GM18519 (cell line): ENCODE measurements around the gene IGSF22.
"Not testable (repeated sequence)": the region's sequence is repeated elsewhere in the genome, so short reads cannot be mapped to it uniquely, and the experiment has no call there.

Experiments used
- ATAC-seq: cut with Tn5 transposase; IDR thresholded peaks from one replicate; pipeline ENCODE4 v1.9.1; 2021; ENCODE audit warnings: mild to moderate bottlenecking, moderate library complexity; ENCODE audit not compliant: unreplicated experiment, low FRiP score

The IGSF22 gene

DNA sequence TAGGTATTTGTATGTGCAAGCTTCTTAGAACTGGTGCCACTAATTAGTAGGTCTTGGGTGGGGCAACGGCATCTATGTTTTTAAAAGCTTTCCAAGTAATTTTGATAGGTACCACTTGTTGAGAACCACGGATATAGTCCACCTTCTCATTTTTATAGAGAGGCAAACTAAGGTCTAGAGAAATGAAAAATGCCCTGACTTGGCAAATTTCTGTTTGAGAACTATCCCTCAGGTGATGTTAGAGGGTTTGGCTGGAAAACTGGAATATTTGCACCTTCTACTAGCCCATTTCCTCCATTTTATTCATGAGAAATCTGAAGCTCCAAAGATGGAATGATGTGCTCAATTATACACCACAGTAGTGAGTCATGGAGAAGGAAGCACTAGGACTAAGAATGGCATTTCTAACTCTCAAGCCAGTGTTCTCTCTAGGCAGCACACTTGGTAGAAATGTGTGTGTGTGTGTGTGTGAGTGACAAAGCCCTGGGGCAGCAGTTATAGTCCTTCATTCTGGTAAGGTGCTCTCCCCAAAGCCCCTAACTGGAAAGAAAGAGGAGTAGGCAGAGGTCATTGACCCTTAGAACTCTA, 29.3 kb downstream of the IGSF22 start:
- ATAC-seq = no peak

DNA sequence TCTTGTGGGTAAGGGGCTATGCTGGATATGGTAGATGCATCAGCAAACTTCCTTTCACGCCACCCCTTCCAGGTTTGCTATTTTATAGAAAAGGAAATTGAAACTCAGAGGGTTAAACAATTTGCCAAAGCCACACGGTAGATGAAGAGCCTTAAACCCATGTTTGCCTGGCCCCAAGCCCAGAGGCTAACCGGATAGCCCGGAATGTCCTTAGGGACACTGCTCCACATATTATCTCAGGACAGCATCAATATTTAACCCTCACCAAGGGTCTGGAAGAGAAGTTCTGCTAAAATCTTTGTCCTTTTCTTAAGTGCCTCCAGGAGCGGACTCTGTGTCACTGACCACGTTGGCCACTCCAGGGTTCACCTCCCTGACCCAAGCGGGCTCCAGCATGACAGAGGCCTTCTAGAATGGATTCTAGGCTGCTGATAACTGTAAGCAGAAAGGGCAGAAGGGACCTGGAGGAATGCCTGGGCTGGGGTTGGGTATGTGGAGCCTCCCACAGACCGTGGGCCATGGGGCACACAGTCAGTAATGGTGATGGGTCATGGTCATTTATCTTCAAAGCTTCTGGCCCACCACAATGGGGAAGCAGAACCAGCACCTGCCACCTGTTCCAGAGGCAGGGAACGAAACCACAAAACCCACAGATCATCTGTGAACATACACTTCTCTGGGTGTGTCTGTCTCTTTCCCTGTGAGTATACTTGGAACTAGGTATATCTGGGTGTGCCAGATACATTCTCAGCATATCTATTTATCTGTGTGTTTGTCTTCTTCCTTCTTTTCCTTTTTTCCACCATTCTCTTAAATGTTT, 32.8 kb downstream of the IGSF22 start:
- ATAC-seq = no peak

DNA sequence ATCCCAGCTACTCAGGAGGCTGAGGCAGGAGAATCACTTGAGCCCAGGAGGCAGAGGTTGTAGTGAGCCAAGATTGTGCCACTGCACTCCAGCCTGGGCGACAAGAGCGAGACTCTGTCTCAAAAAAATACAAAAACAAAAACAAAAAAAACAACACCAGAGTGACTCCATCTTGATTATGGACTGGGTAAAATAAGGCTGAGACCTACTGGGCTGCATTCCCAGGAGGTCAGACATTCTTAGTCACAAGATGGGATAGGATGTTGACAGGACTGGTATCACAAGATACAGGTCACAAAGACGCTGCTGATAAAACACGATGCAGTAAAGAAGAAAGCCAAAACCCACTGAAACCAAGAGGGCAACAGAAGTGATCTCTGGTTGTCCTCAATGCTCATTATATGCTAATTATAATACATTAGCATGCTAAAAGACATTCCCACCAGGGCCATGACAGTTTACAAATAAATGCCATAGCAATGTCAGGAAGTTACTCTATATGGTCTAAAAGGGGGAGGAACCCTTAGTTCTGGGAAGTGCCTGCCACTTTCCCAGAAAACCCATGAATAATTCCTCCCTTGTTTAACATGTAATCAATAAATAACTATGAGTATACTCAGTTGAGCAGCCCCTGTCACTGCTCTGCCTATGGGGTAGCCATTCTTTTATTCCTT, 34.4 kb downstream of the IGSF22 start:
- ATAC-seq = not testable (repeated sequence)

DNA sequence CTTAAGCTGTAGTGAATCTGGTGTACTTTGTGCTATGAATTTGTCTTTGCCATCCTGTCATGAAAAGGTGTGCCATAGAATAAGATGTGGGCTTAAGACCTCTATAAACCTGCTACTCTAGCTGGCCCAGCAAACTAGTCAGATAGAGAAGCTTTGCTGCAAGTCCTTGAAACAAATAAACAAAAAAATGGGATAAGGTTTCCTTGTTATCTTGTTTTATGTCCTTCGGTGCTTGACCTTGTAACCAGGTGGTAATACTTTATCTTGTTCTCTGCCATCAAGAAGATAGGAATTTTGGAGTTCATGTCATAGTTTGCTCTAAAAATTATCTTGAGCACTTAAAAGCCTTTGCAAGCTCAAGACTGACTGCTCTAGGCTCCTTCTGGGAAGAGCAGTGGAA, 41.7 kb downstream of the IGSF22 start:
- no peak for ATAC-seq

DNA sequence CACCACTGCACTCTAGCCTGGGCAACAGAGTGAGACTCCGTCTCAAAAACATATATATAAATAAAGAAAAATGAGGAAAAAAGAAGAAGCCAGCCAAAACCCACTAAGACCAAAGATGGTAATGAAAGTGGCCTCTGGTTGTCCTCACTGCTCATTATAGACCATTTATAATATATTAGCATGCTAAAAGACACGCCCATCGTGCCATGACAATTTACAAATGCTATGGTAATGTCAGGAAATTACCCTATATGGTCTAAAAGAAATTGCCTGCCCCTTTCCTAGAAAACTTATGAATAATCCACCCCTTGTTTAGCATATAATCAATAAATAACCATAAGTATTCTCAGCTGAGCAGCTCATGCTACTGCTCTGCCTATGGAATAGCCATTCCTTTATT, 43.5 kb downstream of the IGSF22 start:
- no peak for ATAC-seq

DNA sequence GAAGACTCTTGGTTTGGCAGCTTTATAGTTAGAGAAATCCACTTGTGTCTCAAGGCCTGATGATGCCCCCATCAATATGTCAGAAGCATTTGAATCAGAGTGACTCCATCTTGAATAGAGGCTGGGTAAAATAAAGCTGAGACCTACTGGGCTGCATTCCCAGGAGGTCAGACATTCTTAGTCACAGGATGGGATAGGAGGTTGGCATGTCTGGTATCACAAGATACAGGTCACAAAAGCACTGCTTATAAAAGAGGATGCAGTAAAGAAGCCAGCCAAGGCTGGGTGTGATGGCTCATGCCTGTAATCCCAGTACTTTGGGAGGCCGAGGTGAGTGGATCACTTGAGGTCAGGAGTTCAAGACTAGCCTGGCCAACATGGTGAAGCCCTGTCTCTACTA, 44.0 kb downstream of the IGSF22 start:
- not testable (repeated sequence) for ATAC-seq

DNA sequence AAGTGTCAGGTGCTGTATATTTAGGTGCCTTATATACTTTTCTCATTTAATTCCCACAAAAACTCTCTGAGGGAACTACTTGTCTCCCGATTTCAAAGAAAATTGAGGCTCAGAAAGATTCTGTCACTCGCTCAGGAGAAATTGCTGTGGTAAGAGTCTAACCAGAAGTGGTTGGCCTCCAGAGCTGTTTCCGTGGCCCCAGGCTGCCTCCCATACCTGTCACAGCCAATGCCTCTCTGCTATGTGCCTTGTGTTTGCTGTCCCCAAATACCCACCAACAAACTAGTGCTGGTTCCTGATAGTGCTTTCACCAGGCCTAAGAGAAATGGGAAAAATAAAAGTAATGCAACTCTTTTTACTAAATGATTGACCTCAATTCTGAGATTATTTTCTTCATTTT, 48.4 kb downstream of the IGSF22 start:
- ATAC-seq = no peak

DNA sequence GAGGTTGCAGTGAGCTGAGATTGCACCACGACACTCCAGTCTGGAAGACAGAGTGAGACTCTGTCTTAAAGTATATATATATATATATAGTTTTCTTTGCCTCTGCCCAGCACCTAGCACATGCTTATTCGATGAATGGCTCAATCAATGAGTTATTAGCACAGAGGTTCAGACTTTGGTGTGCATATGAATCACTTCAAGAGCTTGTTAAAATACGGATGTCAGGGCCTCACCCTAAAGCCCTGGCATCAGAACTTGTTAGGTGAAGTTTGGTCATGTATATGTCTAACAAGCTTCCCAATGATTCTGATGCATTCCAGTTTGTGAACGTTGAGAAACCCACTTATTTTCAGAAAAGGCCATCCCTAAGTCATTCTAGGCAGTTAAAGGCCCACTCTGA, 49.2 kb downstream of the IGSF22 start:
- ATAC-seq = no peak

DNA sequence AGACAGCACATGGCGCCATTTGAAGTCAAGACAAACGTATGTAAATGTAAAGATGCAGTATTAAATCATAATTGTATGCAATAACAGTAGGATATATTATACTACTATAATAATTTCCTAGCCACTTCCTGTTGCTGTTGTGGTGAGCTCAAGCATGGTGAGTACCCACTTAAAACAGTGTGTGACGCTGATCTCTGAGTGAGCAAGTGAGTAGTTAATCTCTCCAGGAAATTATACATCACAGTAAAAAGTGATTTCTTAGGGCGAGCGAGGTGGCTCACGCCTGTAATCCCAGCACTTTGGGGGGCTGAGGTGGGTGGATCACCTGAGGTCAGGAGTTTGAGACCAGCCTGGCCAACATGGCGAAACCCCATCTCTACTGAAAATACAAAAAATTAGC, 53.8 kb downstream of the IGSF22 start:
- not testable (repeated sequence) for ATAC-seq

DNA sequence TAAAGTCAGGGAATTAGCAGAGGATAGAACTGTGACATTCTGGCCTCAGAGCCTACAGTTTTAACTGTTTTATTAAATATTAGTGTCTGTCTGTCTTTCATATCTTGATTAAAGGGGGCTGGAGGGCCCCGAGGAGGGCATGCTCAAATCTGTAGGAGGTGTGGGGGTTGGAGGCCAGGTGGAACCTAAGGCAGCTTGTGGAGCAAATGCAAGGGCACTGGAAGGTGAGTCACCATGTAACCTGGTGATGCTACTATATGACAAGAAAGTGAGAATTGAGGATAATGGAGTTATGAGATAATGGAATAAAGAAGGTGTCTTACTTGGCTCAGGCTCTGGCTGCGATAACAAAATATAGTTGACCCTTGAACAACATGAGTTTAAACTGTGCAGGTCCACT, 54.7 kb downstream of the IGSF22 start:
- no peak for ATAC-seq

DNA sequence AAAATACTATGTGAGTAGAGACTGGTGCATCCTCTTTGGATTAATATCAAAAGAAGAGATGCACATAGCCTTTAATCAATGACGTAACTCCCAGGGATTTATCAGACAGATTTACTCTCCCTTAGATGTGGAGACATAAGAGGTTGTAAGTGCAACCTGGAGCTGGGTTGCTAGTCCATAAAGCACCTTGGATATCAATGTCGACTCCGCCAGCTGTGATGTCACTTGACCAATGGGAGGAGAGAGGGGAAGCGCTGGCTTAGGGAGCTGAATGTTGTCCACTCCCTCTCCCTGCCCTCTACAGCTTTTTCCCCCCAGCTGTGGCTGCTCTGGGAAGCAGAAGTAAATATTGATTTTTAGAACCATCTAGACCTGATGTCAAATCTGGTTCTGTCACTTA, 56.3 kb downstream of the IGSF22 start:
- ATAC-seq = no peak

DNA sequence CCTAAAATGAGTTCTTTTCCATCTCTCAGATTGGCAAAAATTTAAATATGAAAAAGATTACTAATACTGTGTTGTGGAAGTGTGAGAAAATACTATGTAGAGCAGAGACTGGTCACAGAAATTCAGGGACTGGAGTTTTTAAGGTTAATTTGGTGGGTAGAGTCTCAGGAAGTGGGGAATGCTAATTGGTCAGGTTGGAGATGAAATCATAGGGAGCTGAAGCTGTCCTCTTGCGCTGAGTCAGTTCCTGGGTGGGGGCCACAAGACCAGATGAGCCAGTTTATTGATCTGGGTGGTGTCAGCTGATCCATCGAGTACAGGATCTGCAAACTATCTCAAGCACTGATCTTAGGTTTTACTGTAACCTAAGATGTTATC, 56.8 kb downstream of the IGSF22 start:
- no peak for ATAC-seq

DNA sequence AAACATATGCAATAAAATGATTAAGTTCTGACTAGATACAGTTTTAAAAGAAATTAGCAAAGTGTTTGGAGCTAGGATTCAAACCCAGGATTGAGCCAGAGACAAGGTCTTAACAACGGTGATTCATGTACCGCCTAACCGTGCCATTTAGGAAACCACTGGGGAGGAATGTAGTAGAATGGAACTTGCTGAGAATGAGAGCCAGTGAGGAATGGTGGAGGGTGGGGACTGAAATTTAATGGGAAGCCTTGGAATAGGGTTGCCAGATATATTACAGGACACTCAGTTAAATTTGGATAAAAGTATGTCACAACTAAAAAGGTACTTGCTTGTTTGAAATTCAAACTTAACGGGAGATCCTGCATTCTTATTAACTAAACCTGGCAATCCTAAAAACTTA, 57.9 kb downstream of the IGSF22 start:
- no peak for ATAC-seq

DNA sequence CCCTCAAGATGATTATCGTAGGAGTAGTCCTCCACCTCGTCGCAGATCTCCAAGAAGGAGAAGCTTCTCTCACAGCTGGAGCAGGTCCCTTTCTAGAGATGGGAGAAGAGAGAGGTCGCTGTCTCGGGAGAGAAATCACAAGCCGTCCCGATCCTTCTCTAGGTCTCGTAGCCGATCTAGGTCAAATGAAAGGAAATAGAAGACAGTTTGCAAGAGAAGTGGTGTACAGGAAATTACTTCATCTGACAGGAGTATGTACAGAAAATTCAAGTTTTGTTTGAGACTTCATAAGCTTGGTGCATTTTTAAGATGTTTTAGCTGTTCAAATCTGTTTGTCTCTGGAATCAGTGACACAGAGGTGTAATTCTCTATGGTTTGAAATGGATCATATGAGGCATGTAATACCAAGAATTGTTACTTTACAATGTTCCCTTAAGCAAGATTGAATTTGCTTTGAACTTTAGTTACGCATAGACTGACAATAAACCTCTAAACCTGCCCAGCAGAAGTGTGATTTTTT, 60.6 kb downstream of the IGSF22 start:
- not testable (repeated sequence) for ATAC-seq

DNA sequence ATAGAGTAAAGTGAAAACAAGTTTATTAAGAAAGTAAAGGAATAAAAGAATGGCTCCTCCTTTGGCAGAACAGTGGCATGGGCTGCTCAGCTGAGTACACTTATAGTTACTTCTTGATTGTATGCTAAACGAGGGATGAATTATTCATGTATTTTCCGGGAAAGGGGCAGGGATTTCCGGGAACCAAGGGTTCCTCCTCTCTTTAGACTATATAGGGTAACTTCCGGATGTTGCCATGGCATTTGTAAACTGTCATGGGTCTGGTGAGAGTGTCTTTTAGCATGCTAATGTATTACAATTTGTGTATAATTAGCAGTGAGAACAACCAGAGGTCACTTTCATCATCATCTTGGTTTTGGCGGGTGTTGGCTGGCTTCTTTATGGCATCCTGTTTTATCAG, 68.3 kb downstream of the IGSF22 start:
- no peak for ATAC-seq
